IMR-90 (cell line): ENCODE results near the gene LRRC10B. TPM values are rescaled to one million over a fixed set of nuclear protein-coding genes. Genes with fewer than 3 reads are reported as not detected.

Source experiments
- ATAC-seq: fragments of 200-7000 bp; cut with Tn5 transposase; 2 replicates; pipeline ENCODE4 v1.9.1; 2020; ENCODE audit warnings: low read depth, mild to moderate bottlenecking, moderate library complexity
- BruUV-seq: library from RNA; stranded (reverse); fragments of 400-500 nt; replicated peaks from 2 replicates; lab custom pipeline; 2021; lab: Mats Ljungman, UMichigan
- CTCF ChIA-PET: fragments of 300-600 bp; formaldehyde crosslinking; extraction: SDS; loops from one replicate; lab custom pipeline; 2021; ENCODE audit warnings: antibody characterized with exemption; lab: Yijun Ruan, JAX
- POLR2A ChIA-PET: fragments of 300-600 bp; sonication (Branson Sonifier 250); formaldehyde crosslinking; loops from one replicate; lab custom pipeline; 2022; ENCODE audit warnings: antibody characterized with exemption; ENCODE audit not compliant: unreplicated experiment; lab: Charles Lee
- DNase-seq: peaks from one replicate; pipeline ENCODE4 v3.0.0; 2013
- H2AFZ ChIP-seq: replicated peaks from 2 replicates; pipeline ENCODE3; 2013; ENCODE audit warnings: low read length, mild to moderate bottlenecking; ENCODE audit not compliant: poor library complexity
- H2AK5ac ChIP-seq: 2 replicates; pipeline ENCODE4 v1.6.1; 2013; ENCODE audit warnings: low read depth, low read length, inconsistent platforms
- H2AK9ac ChIP-seq: replicated peaks from 2 replicates; pipeline ENCODE3; 2013; ENCODE audit warnings: mild to moderate bottlenecking, low read depth, low read length, moderate library complexity; ENCODE audit not compliant: poor library complexity
- H2BK120ac ChIP-seq: 2 replicates; pipeline ENCODE4 v1.6.1; 2013; ENCODE audit warnings: low read depth, low read length, inconsistent platforms
- H2BK15ac ChIP-seq: 3 replicates; pipeline ENCODE4 v1.6.1; 2013; ENCODE audit warnings: low read depth, low read length, inconsistent platforms
- H2BK20ac ChIP-seq: 2 replicates; pipeline ENCODE4 v1.6.1; 2013; ENCODE audit warnings: low read depth, mild to moderate bottlenecking, inconsistent platforms, low read length, moderate library complexity
- H2BK5ac ChIP-seq: 2 replicates; pipeline ENCODE4 v1.6.1; 2013; ENCODE audit warnings: mild to moderate bottlenecking, low read depth, low read length, inconsistent platforms; ENCODE audit not compliant: poor library complexity, severe bottlenecking
- H3K14ac ChIP-seq: replicated peaks from 2 replicates; pipeline ENCODE4 v1.6.1; 2013; ENCODE audit warnings: low read depth, low read length, inconsistent platforms
- H3K18ac ChIP-seq: 2 replicates; pipeline ENCODE4 v1.6.1; 2013; ENCODE audit warnings: low read depth, low read length, control low read depth
- H3K23ac ChIP-seq: 2 replicates; pipeline ENCODE4 v1.6.1; 2013; ENCODE audit warnings: low read depth, low read length, inconsistent platforms
- H3K27ac ChIP-seq: 2 replicates; pipeline ENCODE4 v1.5.1; 2013; ENCODE audit warnings: mild to moderate bottlenecking, control low read depth, low read length; ENCODE audit not compliant: insufficient read depth
- H3K27me3 ChIP-seq: 2 replicates; pipeline ENCODE4 v1.6.1; 2013; ENCODE audit warnings: low read length; ENCODE audit not compliant: control insufficient read depth, insufficient read depth
- H3K36me3 ChIP-seq: 2 replicates; pipeline ENCODE4 v1.6.1; 2013; ENCODE audit warnings: low read length, mixed read lengths; ENCODE audit not compliant: control insufficient read depth, insufficient read depth
- H3K4ac ChIP-seq: 2 replicates; pipeline ENCODE4 v1.6.1; 2013; ENCODE audit warnings: low read depth, low read length, inconsistent platforms
- H3K4me1 ChIP-seq: 2 replicates; pipeline ENCODE4 v1.6.1; 2013; ENCODE audit warnings: low read length, mixed read lengths; ENCODE audit not compliant: control insufficient read depth, insufficient read depth
- H3K4me2 ChIP-seq: 2 replicates; pipeline ENCODE4 v1.6.1; 2013; ENCODE audit warnings: low read depth, mild to moderate bottlenecking, control low read depth, low read length, moderate library complexity
- H3K4me3 ChIP-seq: 2 replicates; pipeline ENCODE4 v1.5.1; 2013; ENCODE audit warnings: low read depth, mild to moderate bottlenecking, control low read depth, low read length, moderate library complexity; ENCODE audit not compliant: insufficient read depth
- H3K56ac ChIP-seq: 2 replicates; pipeline ENCODE4 v1.6.1; 2013; ENCODE audit warnings: low read length, inconsistent platforms; ENCODE audit not compliant: insufficient read depth; ENCODE audit errors: extremely low read depth
- H3K79me1 ChIP-seq, 2 experiments: 2 replicates each; pipeline ENCODE4 v1.6.1; 2013; ENCODE audit warnings: low read length in 2 of 2, inconsistent platforms in 1 of 2, low read depth in 1 of 2
- H3K9ac ChIP-seq: 2 replicates; pipeline ENCODE4 v1.6.1; 2013; ENCODE audit warnings: low read depth, low read length, control low read depth
- H3K9me1 ChIP-seq: 2 replicates; pipeline ENCODE4 v1.6.1; 2013; ENCODE audit warnings: low read length, inconsistent platforms; ENCODE audit not compliant: insufficient read depth
- H3K9me3 ChIP-seq: 2 replicates; pipeline ENCODE4 v1.6.1; 2013; ENCODE audit warnings: low read length; ENCODE audit not compliant: control insufficient read depth, insufficient read depth
- H4K20me1 ChIP-seq: 2 replicates; pipeline ENCODE4 v1.6.1; 2013; ENCODE audit warnings: low read length, inconsistent platforms; ENCODE audit not compliant: insufficient read depth
- H4K5ac ChIP-seq: 2 replicates; pipeline ENCODE4 v1.6.1; 2013; ENCODE audit warnings: mild to moderate bottlenecking, low read depth, low read length, control low read depth
- H4K8ac ChIP-seq, 2 experiments: 2 replicates each; pipeline ENCODE4 v1.6.1; 2013; ENCODE audit warnings: low read depth in 2 of 2, low read length in 2 of 2, control low read depth in 1 of 2, inconsistent platforms in 1 of 2
- H4K91ac ChIP-seq: 2 replicates; pipeline ENCODE4 v1.6.1; 2013; ENCODE audit warnings: low read depth, low read length, inconsistent platforms; ENCODE audit not compliant: insufficient read depth
- MXI1 ChIP-seq: IDR thresholded peaks from 2 replicates; pipeline ENCODE4 v1.6.1; 2012; ENCODE audit warnings: low read depth, mild to moderate bottlenecking, low read length, moderate library complexity, borderline replicate concordance
- WGBS, 2 experiments: methylation state at CpG; one replicate each; pipeline versions ENCODE4 v1.1.5 to v1.1.7; 2013; ENCODE audit warnings: missing lambda C conversion rate in 2 of 2; ENCODE audit not compliant: insufficient read length in 1 of 2; ENCODE audit errors: extremely low coverage in 2 of 2; 5-methylcytosine and 5-hydroxymethylcytosine counted together
- dilution Hi-C: fragments of 300-500 bp; cut with HindIII; formaldehyde crosslinking; loops from one replicate; pipeline ENCODE4 v1.14.3; 2018; ENCODE audit warnings: low sequenced_read_pairs; ENCODE audit not compliant: unreplicated experiment
- in situ Hi-C: fragments of 300-500 bp; cut with MboI; formaldehyde crosslinking; loops from 3 replicates; pipeline ENCODE4 v1.14.3; 2019; ENCODE audit warnings: low sequenced_read_pairs, inconsistent platforms, mixed read lengths
- intact Hi-C: fragments of 100-400 bp; cut with micrococcal nuclease; formaldehyde crosslinking; loops from 2 replicates; pipeline ENCODE4 v1.10.0; 2022
- polyA plus RNA-seq, 3 experiments: library from polyadenylated mRNA; depleted of rRNA; stranded (reverse); fragments of >200 nt; gene quantifications; 2 replicates each; pipeline ENCODE4 v1.2.3, GENCODE V29; 2012; ENCODE audit warnings: low replicate concordance in 1 of 3
- total RNA-seq: library from RNA; depleted of rRNA; stranded (reverse); fragments of >200 nt; gene quantifications from 2 replicates; pipeline ENCODE4 v1.2.3, GENCODE V29; 2012
- TF ChIP-seq, protein P1 (sequence below): conservative IDR thresholded peaks from 2 replicates; pipeline ENCODE4 v1.5.1; 2012; ENCODE audit warnings: mild to moderate bottlenecking, low read depth, low read length, improper control_type of control experiment
- TF ChIP-seq, protein P2 (sequence below): fragments of 150-350 bp; IDR thresholded peaks from 2 replicates; pipeline ENCODE4 v1.6.1; 2016; ENCODE audit warnings: low read depth, mild to moderate bottlenecking, low read length, moderate library complexity, borderline replicate concordance

LRRC10B gene
- total and polyA plus RNA-seq, 2 of the 4 experiments (the other 2 are of a cell fraction), result not detected

GRCh38 chr11:61499816-61500491, 8.6 kb upstream of the LRRC10B start:
- no peak for ATAC-seq
- Histone ChIP-seq H3K23ac (no peak overlapping the region), H2BK120ac (no peak overlapping the region), H3K27ac (no peak overlapping the region), H4K8ac (no peak overlapping the region), H2AFZ (no peak overlapping the region), H3K18ac (no peak overlapping the region), H3K9me3 (no peaks in the 10 kb centered on the region), H2BK15ac (no peak overlapping the region), H2AK5ac (no peak overlapping the region), H3K4me1 (peaks cover 3% of the 10 kb centered on the region; the same call in 1 of the 2 replicates), H3K36me3 (no peaks in the 10 kb centered on the region), H3K4ac (no peak overlapping the region), H2BK20ac (no peak overlapping the region), H2BK5ac (no peak overlapping the region), H3K79me1 (no peaks in the 10 kb centered on the region), H3K27me3 (peaks cover 39% of the 10 kb centered on the region), H4K91ac (no peak overlapping the region), H4K20me1 (no peaks in the 10 kb centered on the region), H4K5ac (no peak overlapping the region), H3K4me3 (no peak overlapping the region), H3K9me1 (no peaks in the 10 kb centered on the region), H2AK9ac (no peak overlapping the region), H3K9ac (no peak overlapping the region), H3K56ac (no peak overlapping the region), H3K4me2 (no peak overlapping the region), H3K14ac (no peak overlapping the region)
- in situ Hi-C loops (no loop called here), dilution Hi-C loops (no loop called here), intact Hi-C loops (no loop called here)
- TF ChIP-seq, protein P1, sequence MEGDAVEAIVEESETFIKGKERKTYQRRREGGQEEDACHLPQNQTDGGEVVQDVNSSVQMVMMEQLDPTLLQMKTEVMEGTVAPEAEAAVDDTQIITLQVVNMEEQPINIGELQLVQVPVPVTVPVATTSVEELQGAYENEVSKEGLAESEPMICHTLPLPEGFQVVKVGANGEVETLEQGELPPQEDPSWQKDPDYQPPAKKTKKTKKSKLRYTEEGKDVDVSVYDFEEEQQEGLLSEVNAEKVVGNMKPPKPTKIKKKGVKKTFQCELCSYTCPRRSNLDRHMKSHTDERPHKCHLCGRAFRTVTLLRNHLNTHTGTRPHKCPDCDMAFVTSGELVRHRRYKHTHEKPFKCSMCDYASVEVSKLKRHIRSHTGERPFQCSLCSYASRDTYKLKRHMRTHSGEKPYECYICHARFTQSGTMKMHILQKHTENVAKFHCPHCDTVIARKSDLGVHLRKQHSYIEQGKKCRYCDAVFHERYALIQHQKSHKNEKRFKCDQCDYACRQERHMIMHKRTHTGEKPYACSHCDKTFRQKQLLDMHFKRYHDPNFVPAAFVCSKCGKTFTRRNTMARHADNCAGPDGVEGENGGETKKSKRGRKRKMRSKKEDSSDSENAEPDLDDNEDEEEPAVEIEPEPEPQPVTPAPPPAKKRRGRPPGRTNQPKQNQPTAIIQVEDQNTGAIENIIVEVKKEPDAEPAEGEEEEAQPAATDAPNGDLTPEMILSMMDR, result no peak
- TF ChIP-seq, protein P2, sequence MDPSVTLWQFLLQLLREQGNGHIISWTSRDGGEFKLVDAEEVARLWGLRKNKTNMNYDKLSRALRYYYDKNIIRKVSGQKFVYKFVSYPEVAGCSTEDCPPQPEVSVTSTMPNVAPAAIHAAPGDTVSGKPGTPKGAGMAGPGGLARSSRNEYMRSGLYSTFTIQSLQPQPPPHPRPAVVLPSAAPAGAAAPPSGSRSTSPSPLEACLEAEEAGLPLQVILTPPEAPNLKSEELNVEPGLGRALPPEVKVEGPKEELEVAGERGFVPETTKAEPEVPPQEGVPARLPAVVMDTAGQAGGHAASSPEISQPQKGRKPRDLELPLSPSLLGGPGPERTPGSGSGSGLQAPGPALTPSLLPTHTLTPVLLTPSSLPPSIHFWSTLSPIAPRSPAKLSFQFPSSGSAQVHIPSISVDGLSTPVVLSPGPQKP, result no peak
- no peak for TF ChIP-seq MXI1
- no peak for DNase-seq
- CTCF ChIA-PET, result interaction anchor here (1.3 kb wide), 1 partner anchor 17 kb away, joined by 4 read pairs; no protein-coding TSS in a partner anchor
- BruUV-seq, result no TSS peak
- POLR2A ChIA-PET, result no interaction called here
- WGBS, 2 experiments, result 30% methylated on average over 5 of the region's 12 CpGs; no CpG with 5 or more reads in 1 of the 2 experiments
